ENCODE data around the gene SPINT2.
"Not testable (repeated sequence)": the region's sequence is repeated elsewhere in the genome, so short reads cannot be mapped to it uniquely, and the experiment has no call there.

SPINT2 gene

GRCh38 chr19:38243279-38243673, 21.1 kb upstream of the SPINT2 start:
- DNase-seq: no peak

GRCh38 chr19:38245826-38246498, 18.4 kb upstream of the SPINT2 start:
- no peak for DNase-seq

GRCh38 chr19:38247126-38247525, 17.2 kb upstream of the SPINT2 start:
- no peak for DNase-seq

- DNase-seq: no peak
These were observed 16.6 kb upstream of the SPINT2 start for GRCh38 chr19:38247734-38248268.

GRCh38 chr19:38248421-38248820, 16.0 kb upstream of the SPINT2 start:
- DNase-seq: no peak

GRCh38 chr19:38250428-38250820, 13.9 kb upstream of the SPINT2 start:
- no peak for DNase-seq

- no peak for DNase-seq
These were observed 13.4 kb upstream of the SPINT2 start for GRCh38 chr19:38250821-38251563.

GRCh38 chr19:38251564-38252051, 12.8 kb upstream of the SPINT2 start:
- DNase-seq: no peak

GRCh38 chr19:38252385-38252784, 12.0 kb upstream of the SPINT2 start:
- DNase-seq: no peak

GRCh38 chr19:38252941-38253691, 11.3 kb upstream of the SPINT2 start:
- DNase-seq: no peak

- DNase-seq: no peak
These were observed 10.6 kb upstream of the SPINT2 start for GRCh38 chr19:38253788-38254187.

- no peak for DNase-seq
These were observed 8.9 kb upstream of the SPINT2 start for GRCh38 chr19:38255383-38256014.

GRCh38 chr19:38261942-38262341, 2.4 kb upstream of the SPINT2 start:
- DNase-seq: not testable (repeated sequence)

GRCh38 chr19:38262585-38263268, 1.6 kb upstream of the SPINT2 start:
- no peak for DNase-seq

GRCh38 chr19:38263689-38264485, 486 bp upstream of the SPINT2 start:
- DNase-seq: peak; percentile 87

GRCh38 chr19:38265213-38265861, 964 bp downstream of the SPINT2 start:
- peak; percentile 40 for DNase-seq

- no peak for DNase-seq
These were observed 1.6 kb downstream of the SPINT2 start for GRCh38 chr19:38265921-38266429.

GRCh38 chr19:38266981-38267597, 2.7 kb downstream of the SPINT2 start:
- no peak for DNase-seq

- no peak for DNase-seq
These were observed 3.5 kb downstream of the SPINT2 start for GRCh38 chr19:38267761-38268483.

All from stimulated activated CD8-positive, alpha-beta memory T cell treated with anti-CD3 and anti-CD28 coated beads, Interleukin-4, amount 100 ng/mL, for 48 hours (primary cell).